Mucosa of stomach (tissue), 1 donor: ENCODE data around the gene SACS.
"Not testable (repeated sequence)": the region's sequence is repeated elsewhere in the genome, so short reads cannot be mapped to it uniquely, and the experiment has no call there.

ENCODE experiments used
- H3K27me3 ChIP-seq: one replicate; pipeline ENCODE4 v1.7.0; 2013; ENCODE audit warnings: mild to moderate bottlenecking, low read length; ENCODE audit not compliant: control insufficient read depth, insufficient read depth
- H3K36me3 ChIP-seq: one replicate; pipeline ENCODE4 v1.7.0; 2013; ENCODE audit warnings: low read length; ENCODE audit not compliant: control insufficient read depth, insufficient read depth
- H3K4me1 ChIP-seq: one replicate; pipeline ENCODE4 v1.7.0; 2013; ENCODE audit warnings: mild to moderate bottlenecking, low read length; ENCODE audit not compliant: control insufficient read depth, insufficient read depth
- H3K4me3 ChIP-seq: one replicate; pipeline ENCODE4 v1.7.0; 2013; ENCODE audit warnings: low read length
- H3K9ac ChIP-seq: one replicate; pipeline ENCODE4 v1.7.0; 2013; ENCODE audit warnings: mild to moderate bottlenecking, low read length, moderate library complexity
- H3K9me3 ChIP-seq: one replicate; pipeline ENCODE4 v1.7.0; 2013; ENCODE audit warnings: mild to moderate bottlenecking, low read length, moderate library complexity; ENCODE audit not compliant: control insufficient read depth
- donor health status: Pancreatic carcinoma.

SACS gene

GRCh38 chr13:23427342-23427843 is 6.1 kb downstream of the SACS start:
- Histone ChIP-seq H3K4me1 (peaks cover 8% of the 10 kb centered on the region), H3K9me3 (no peaks in the 10 kb centered on the region), H3K36me3 (no peaks in the 10 kb centered on the region), H3K9ac (no peak overlapping the region), H3K4me3 (no peak overlapping the region), H3K27me3 (no peaks in the 10 kb centered on the region)

GRCh38 chr13:23421596-23421995 is 11.9 kb downstream of the SACS start:
- H3K4me1 ChIP-seq: no peaks in the 10 kb centered on the region
- H3K9ac ChIP-seq: no peak overlapping the region
- H3K36me3 ChIP-seq: no peaks in the 10 kb centered on the region
- H3K27me3 ChIP-seq: no peaks in the 10 kb centered on the region
- no peaks in the 10 kb centered on the region for H3K9me3 ChIP-seq
- H3K4me3 ChIP-seq: no peak overlapping the region

GRCh38 chr13:23418776-23419683 is 14.5 kb downstream of the SACS start:
- Histone ChIP-seq H3K27me3 (no peaks in the 10 kb centered on the region), H3K4me3 (no peak overlapping the region), H3K9ac (no peak overlapping the region)

GRCh38 chr13:23414682-23415081 is 18.8 kb downstream of the SACS start:
- Histone ChIP-seq H3K36me3 (no peaks in the 10 kb centered on the region), H3K4me1 (no peaks in the 10 kb centered on the region), H3K4me3 (no peak overlapping the region), H3K9ac (no peak overlapping the region), H3K27me3 (no peaks in the 10 kb centered on the region), H3K9me3 (no peaks in the 10 kb centered on the region)

More at GRCh38 chr13:23418776-23419683, 14.5 kb downstream of the SACS start:
- Histone ChIP-seq H3K9me3 (no peaks in the 10 kb centered on the region), H3K36me3 (no peaks in the 10 kb centered on the region), H3K4me1 (no peaks in the 10 kb centered on the region)

- Histone ChIP-seq H3K9ac (no peak overlapping the region), H3K9me3 (no peaks in the 10 kb centered on the region), H3K36me3 (no peaks in the 10 kb centered on the region), H3K4me3 (no peak overlapping the region), H3K27me3 (no peaks in the 10 kb centered on the region), H3K4me1 (no peaks in the 10 kb centered on the region)
These were observed 21.8 kb downstream of the SACS start for GRCh38 chr13:23411706-23412105.

GRCh38 chr13:23411220-23411619 is 22.3 kb downstream of the SACS start:
- no peak overlapping the region for H3K9ac ChIP-seq
- H3K36me3 ChIP-seq: no peaks in the 10 kb centered on the region
- H3K27me3 ChIP-seq: no peaks in the 10 kb centered on the region
- H3K9me3 ChIP-seq: no peaks in the 10 kb centered on the region
- no peak overlapping the region for H3K4me3 ChIP-seq
- H3K4me1 ChIP-seq: no peaks in the 10 kb centered on the region

- Histone ChIP-seq H3K4me1 (no peaks in the 10 kb centered on the region), H3K27me3 (no peaks in the 10 kb centered on the region), H3K9me3 (no peaks in the 10 kb centered on the region), H3K9ac (no peak overlapping the region), H3K36me3 (no peaks in the 10 kb centered on the region), H3K4me3 (no peak overlapping the region)
These were observed 25.5 kb downstream of the SACS start for GRCh38 chr13:23408026-23408425.

GRCh38 chr13:23401156-23401555 is 32.3 kb downstream of the SACS start:
- H3K9ac ChIP-seq, H3K4me1 ChIP-seq, H3K36me3 ChIP-seq, H3K9me3 ChIP-seq, H3K4me3 ChIP-seq, H3K27me3 ChIP-seq: not testable (repeated sequence)

- Histone ChIP-seq H3K36me3 (no peaks in the 10 kb centered on the region), H3K4me1 (no peaks in the 10 kb centered on the region), H3K27me3 (no peaks in the 10 kb centered on the region), H3K4me3 (no peak overlapping the region), H3K9me3 (no peaks in the 10 kb centered on the region), H3K9ac (no peak overlapping the region)
These were observed 34.2 kb downstream of the SACS start for GRCh38 chr13:23399347-23399746.

GRCh38 chr13:23394821-23395220 is 38.7 kb downstream of the SACS start:
- no peaks in the 10 kb centered on the region for H3K9me3 ChIP-seq
- H3K4me3 ChIP-seq: no peak overlapping the region
- no peaks in the 10 kb centered on the region for H3K4me1 ChIP-seq
- H3K36me3 ChIP-seq: no peaks in the 10 kb centered on the region
- H3K27me3 ChIP-seq: no peaks in the 10 kb centered on the region
- H3K9ac ChIP-seq: no peak overlapping the region

- no peaks in the 10 kb centered on the region for H3K27me3 ChIP-seq
- no peak overlapping the region for H3K9ac ChIP-seq
- H3K9me3 ChIP-seq: no peaks in the 10 kb centered on the region
- no peaks in the 10 kb centered on the region for H3K36me3 ChIP-seq
- no peak overlapping the region for H3K4me3 ChIP-seq
- no peaks in the 10 kb centered on the region for H3K4me1 ChIP-seq
These were observed 40.4 kb downstream of the SACS start for GRCh38 chr13:23392925-23393645.

GRCh38 chr13:23392313-23392712 is 41.2 kb downstream of the SACS start:
- no peaks in the 10 kb centered on the region for H3K9me3 ChIP-seq
- H3K27me3 ChIP-seq: no peaks in the 10 kb centered on the region
- no peaks in the 10 kb centered on the region for H3K4me1 ChIP-seq
- no peaks in the 10 kb centered on the region for H3K36me3 ChIP-seq
- no peak overlapping the region for H3K4me3 ChIP-seq
- no peak overlapping the region for H3K9ac ChIP-seq
